T-helper 2 cell treated with Interferon-gamma antibody and Interleukin-4, amounts not matched to agents 5 μg/mL and 100 μg/mL, for 36 hours (primary cell): ENCODE results near the gene GRK5.
"Not testable (repeated sequence)": the region's sequence is repeated elsewhere in the genome, so short reads cannot be mapped to it uniquely, and the experiment has no call there.

Experiments used
- DNase-seq: peaks from one replicate; pipeline ENCODE4 v3.0.0; 2021; ENCODE audit warnings: low spot score
- H3K27ac Mint-ChIP-seq: one replicate; pipeline ENCODE4 v1.8.0; 2021; ENCODE audit warnings: mild to moderate bottlenecking, mixed read lengths
- H3K27me3 Mint-ChIP-seq: one replicate; pipeline ENCODE4 v1.8.0; 2021; ENCODE audit warnings: low read depth, mixed read lengths
- H3K36me3 Mint-ChIP-seq: one replicate; pipeline ENCODE4 v1.8.0; 2021; ENCODE audit warnings: low read depth, mixed read lengths
- H3K4me1 Mint-ChIP-seq: one replicate; pipeline ENCODE4 v1.8.0; 2021; ENCODE audit warnings: low read depth, mixed read lengths
- H3K4me3 Mint-ChIP-seq: one replicate; pipeline ENCODE4 v1.8.0; 2022; ENCODE audit warnings: mild to moderate bottlenecking, moderate library complexity, mixed read lengths
- H3K9me3 Mint-ChIP-seq: one replicate; pipeline ENCODE4 v1.8.0; 2021; ENCODE audit warnings: mixed read lengths

The GRK5 gene

DNA sequence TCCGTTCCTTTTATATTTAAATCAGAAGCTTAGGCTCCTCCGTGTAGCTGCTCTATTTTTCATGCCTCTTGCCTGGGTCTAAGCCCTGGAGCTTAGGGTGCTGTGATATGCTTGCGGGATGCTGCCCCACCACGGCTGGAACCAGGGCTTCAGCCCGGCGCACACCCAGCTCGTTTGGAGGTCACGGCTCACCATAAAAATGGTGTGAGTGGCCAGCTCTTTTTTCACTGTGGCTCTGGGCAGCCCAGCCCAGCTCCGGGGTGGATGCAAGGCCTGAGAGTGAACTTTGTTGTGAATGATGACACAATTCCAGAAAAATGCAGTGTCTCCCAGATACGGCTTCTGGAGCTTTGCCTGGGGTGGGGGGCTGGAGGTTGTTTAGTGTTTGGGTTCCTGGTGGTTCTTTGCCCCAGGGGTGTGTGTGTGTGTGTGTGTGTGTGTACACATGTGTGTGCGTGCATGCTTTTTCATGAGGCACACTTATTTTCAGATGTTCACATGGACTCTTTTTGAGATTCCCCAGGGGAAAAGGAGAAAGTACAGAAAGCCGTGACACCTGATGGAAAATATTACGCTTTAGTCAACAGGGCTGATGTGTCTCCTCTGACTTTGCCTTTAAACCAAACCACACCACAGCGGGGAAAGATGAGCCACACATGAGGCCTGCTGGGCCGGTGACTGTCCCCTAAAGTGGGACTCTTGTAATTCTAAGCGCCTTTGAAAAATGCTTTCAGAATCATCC, 46.2 kb downstream of the GRK5 start:
- Mint-ChIP-seq H3K36me3 (peaks cover 10% of the 10 kb centered on the region), H3K27me3 (no peaks in the 10 kb centered on the region), H3K27ac (peak overlapping the region; percentile 35), H3K4me1 (peaks cover 23% of the 10 kb centered on the region), H3K9me3 (no peaks in the 10 kb centered on the region), H3K4me3 (no peak overlapping the region)
- DNase-seq: peak; percentile 69

DNA sequence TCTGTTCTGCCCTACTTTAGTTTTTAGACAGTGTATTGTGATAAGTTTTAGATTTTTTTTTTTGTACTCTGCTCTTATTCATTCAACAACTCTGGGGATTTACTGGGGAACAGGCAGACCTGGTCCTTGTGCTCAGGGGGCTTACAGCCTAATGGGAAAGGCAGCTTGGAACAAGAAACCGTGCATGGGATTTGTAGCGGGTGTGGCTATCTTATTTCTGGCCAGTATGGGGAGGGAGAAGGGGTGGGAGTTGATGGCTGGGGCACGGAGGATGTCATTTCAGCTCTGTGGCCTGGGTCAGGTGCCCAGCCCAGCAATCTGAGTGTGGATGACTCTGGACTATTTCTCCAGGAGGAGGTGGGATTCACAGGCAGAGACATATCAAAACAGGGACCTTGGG, 47.0 kb downstream of the GRK5 start:
- Mint-ChIP-seq H3K4me1 (peaks cover 23% of the 10 kb centered on the region), H3K27ac (no peak overlapping the region), H3K4me3 (no peak overlapping the region), H3K9me3 (no peaks in the 10 kb centered on the region), H3K27me3 (no peaks in the 10 kb centered on the region), H3K36me3 (peaks cover 10% of the 10 kb centered on the region)
- no peak for DNase-seq

DNA sequence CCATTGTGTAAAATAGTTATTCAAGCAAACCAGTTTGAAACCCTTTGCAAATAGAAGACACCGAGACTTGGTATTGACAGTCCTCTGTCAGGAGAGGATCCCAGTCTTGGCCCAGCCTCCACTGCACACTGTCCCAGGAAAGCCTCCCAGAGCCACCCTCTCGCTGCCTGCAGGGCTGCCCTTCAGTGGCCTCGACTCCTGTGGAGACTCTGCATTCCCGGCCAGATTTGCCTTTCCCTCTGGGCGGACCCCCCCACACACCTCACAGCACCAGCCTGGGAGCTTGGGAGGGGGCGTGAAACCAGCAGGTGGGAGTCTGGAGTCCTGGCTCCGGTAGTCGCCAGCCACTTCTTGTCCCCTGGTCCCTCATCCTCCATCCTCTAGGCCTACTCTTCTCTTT, 48.7 kb downstream of the GRK5 start:
- Mint-ChIP-seq H3K4me3 (no peak overlapping the region), H3K4me1 (peaks cover 14% of the 10 kb centered on the region), H3K36me3 (peaks cover 3% of the 10 kb centered on the region), H3K9me3 (no peaks in the 10 kb centered on the region), H3K27me3 (no peaks in the 10 kb centered on the region), H3K27ac (no peak overlapping the region)
- no peak for DNase-seq

DNA sequence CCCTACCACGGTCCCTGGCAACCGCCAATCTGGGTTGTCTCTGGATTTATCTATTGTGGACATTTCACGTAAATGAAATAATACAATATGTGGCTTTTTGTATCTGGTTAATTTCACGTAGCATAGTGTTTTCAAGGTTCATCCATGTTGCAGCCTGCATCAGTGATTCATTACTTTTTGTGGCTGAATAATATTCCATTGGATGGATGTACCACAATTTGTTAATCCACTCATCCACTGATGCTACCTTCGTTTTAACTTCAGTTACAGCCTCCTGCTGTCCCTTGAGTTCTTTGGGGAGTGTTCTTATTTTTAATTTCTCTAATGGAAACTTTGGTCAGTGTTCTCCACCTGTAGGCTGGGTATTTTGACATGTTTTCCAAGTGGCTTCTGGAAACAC, 49.5 kb downstream of the GRK5 start:
- peak overlapping the region; percentile 55 for H3K27ac Mint-ChIP-seq

DNA sequence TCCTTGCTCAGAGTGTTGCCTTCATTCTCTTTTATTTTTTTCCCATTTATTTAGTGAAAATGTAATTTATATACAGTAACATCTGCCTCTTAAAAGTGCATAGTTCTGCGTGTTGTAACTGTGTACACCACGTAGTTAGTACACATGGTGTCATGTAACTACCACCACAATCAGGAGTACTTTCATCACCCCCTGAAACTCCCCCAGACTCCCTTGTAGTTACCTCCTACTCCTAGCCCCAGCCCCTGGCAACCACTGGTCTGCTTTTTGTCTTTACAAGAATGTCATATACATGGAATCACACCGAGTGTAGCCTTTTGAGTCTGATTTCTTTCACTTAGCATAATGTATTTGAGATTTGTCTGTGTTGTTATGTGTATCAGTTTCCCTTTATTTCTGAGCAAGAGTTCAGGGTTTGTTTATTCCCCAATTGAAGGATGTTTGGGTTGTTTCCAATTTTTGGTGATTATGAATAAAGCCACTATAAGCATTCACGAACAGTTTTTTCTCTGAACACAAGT, 50.6 kb downstream of the GRK5 start:
- peaks cover 7% of the 10 kb centered on the region for H3K36me3 Mint-ChIP-seq
- no peak overlapping the region for H3K4me3 Mint-ChIP-seq
- DNase-seq: no peak
- no peaks in the 10 kb centered on the region for H3K27me3 Mint-ChIP-seq
- no peaks in the 10 kb centered on the region for H3K9me3 Mint-ChIP-seq
- peak overlapping the region; percentile 5 for H3K27ac Mint-ChIP-seq
- H3K4me1 Mint-ChIP-seq: peaks cover 13% of the 10 kb centered on the region

More for the DNA sequence above, 49.5 kb downstream of the GRK5 start:
- H3K27me3 Mint-ChIP-seq: no peaks in the 10 kb centered on the region
- DNase-seq: no peak
- H3K36me3 Mint-ChIP-seq: peaks cover 5% of the 10 kb centered on the region
- peaks cover 13% of the 10 kb centered on the region for H3K4me1 Mint-ChIP-seq
- H3K4me3 Mint-ChIP-seq: no peak overlapping the region
- H3K9me3 Mint-ChIP-seq: no peaks in the 10 kb centered on the region

DNA sequence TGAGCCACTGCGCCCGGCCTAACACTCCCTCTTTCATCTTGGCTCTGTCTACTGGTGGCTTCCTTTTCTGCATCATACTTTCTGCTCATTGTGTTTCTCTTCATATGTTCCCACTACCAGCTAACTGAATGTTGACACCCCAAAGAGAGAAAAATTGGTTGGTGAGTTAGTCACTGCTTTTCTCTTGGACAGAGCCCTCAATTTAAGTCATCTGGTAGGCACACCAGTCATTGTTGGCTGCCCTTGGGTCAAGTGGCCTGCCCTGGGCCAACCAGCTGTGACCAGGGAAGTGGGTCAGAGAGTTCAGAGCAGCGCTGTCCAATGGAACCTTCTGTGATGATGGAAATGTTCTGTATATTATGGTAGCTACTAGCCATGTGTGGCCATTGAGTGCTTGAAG, 52.0 kb downstream of the GRK5 start:
- Mint-ChIP-seq H3K27me3 (no peaks in the 10 kb centered on the region), H3K36me3 (peaks cover 7% of the 10 kb centered on the region), H3K27ac (no peak overlapping the region), H3K9me3 (no peaks in the 10 kb centered on the region), H3K4me3 (no peak overlapping the region), H3K4me1 (peaks cover 13% of the 10 kb centered on the region)
- DNase-seq: no peak

DNA sequence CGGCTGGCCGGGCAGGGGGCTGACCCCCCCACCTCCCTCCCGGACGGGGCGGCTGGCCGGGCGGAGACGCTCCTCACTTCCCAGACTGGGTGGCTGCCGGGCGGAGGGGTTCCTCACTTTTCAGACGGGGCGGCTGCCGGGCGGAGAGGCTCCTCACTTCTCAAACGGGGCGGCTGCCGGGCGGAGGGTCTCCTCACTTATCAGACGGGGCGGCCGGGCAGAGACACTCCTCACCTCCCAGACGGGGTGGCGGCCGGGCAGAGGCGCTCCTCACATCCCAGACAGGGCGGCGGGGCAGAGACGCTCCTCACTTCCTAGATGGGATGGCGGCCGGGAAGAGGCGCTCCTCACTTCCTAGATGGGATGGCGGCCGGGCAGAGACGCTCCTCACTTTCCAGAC, 53.6 kb downstream of the GRK5 start:
- H3K4me3 Mint-ChIP-seq, DNase-seq, H3K27me3 Mint-ChIP-seq, H3K27ac Mint-ChIP-seq, H3K9me3 Mint-ChIP-seq: not testable (repeated sequence)
- peaks cover 17% of the 10 kb centered on the region for H3K36me3 Mint-ChIP-seq
- peaks cover 14% of the 10 kb centered on the region for H3K4me1 Mint-ChIP-seq

DNA sequence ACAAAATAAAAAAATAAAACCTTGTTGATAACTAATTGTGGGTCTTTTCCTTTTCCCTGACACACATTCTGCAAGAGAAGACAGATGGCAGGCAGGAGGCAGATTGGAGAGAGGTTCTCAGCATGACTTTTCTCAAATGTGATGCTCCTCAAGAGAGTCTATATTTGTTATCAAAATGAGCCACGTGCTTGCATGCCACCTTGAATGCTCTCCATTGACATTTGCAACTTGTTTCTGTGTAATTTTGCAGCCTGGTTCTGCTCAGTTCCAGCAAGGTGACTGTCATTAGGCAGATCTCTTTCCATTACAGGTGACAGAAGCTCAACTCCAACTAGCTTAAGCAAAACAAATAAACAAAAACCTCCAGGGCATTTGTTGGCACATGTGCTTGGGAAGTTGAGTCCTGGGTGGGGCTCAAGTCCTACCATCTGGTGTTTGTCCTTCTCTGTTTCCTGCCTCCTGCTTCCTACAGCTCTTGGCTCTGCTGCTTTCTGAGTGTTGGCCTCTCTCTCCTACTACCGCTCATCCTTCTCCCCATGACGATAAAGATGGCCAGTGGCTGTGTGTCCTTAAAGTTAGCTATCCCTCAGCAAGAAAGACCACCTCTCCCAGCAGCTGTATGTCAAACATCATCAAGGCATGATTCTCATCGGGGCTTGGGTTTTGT, 56.7 kb downstream of the GRK5 start:
- Mint-ChIP-seq H3K36me3 (peaks cover 14% of the 10 kb centered on the region), H3K27ac (no peak overlapping the region), H3K27me3 (no peaks in the 10 kb centered on the region), H3K4me1 (peaks cover 26% of the 10 kb centered on the region), H3K9me3 (no peaks in the 10 kb centered on the region), H3K4me3 (no peak overlapping the region)
- no peak for DNase-seq

DNA sequence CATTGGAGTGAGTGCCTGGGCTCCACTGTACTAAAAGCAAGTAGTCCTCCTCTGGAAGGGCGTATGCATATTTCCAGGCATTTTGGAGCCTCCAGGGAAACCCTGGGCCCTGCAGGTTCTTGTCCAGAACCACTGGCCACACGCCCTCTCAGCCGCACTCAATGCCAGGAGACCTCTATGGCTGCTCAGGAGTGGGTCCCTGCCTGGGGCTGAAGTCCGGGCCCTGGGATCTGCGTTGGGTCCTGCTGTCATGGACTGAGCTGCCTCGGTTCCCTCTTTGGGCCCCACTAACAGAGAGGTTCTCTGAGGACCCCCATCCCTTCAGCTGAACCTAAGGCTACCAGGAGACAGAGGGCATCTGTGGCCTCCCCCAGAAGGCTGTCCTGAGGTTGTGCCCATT, 58.3 kb downstream of the GRK5 start:
- H3K36me3 Mint-ChIP-seq: peaks cover 17% of the 10 kb centered on the region
- no peak overlapping the region for H3K4me3 Mint-ChIP-seq
- no peaks in the 10 kb centered on the region for H3K27me3 Mint-ChIP-seq
- H3K27ac Mint-ChIP-seq: no peak overlapping the region
- H3K4me1 Mint-ChIP-seq: peaks cover 41% of the 10 kb centered on the region
- no peaks in the 10 kb centered on the region for H3K9me3 Mint-ChIP-seq
- no peak for DNase-seq

DNA sequence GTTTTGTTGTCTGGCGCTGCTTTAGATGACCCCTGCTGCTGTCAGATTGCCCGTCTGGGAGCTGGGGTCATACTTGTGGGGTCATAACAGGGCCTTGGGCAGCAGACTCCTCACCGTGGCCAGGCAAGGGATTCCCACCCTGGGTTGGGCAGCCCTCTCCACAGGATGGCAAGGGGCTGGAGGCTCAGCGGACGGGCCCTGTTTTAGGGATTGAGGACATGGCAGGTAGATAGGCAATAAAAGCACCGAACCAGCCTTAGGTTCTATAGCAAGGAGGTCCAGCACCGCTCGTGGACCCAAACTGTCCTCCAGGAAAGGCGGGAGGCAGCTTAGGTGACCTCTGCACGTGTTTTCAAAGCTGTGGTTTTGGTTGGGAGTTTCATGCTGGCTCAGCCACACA, 60.0 kb downstream of the GRK5 start:
- no peaks in the 10 kb centered on the region for H3K9me3 Mint-ChIP-seq
- peaks cover 18% of the 10 kb centered on the region for H3K36me3 Mint-ChIP-seq
- H3K27ac Mint-ChIP-seq: peak overlapping the region; percentile 98
- no peak overlapping the region for H3K4me3 Mint-ChIP-seq
- H3K27me3 Mint-ChIP-seq: no peaks in the 10 kb centered on the region
- H3K4me1 Mint-ChIP-seq: peaks cover 55% of the 10 kb centered on the region
- no peak for DNase-seq

DNA sequence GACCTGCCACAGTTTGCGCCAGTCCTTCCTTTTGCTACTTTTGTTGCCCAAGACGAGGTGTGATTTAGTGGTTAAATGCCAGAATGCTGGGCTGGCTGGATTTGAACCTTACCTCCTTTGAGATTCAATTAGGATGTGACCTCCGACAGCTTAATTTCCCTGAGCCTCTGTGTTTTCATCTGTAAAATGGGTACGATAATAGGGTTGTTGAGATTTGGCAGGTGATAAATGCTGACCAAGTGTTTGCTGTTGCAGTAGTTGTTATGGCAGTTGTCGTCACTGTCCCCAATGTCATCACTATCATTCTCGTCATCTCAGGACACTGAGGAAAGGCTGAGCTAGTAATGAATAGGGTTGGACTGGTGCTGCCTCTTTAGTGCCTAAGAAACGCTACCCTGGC, 61.1 kb downstream of the GRK5 start:
- Mint-ChIP-seq H3K27me3 (no peaks in the 10 kb centered on the region), H3K27ac (peak overlapping the region; percentile 98), H3K4me3 (peak overlapping the region; percentile 54), H3K36me3 (peaks cover 18% of the 10 kb centered on the region), H3K9me3 (no peaks in the 10 kb centered on the region), H3K4me1 (peaks cover 58% of the 10 kb centered on the region)
- no peak for DNase-seq

DNA sequence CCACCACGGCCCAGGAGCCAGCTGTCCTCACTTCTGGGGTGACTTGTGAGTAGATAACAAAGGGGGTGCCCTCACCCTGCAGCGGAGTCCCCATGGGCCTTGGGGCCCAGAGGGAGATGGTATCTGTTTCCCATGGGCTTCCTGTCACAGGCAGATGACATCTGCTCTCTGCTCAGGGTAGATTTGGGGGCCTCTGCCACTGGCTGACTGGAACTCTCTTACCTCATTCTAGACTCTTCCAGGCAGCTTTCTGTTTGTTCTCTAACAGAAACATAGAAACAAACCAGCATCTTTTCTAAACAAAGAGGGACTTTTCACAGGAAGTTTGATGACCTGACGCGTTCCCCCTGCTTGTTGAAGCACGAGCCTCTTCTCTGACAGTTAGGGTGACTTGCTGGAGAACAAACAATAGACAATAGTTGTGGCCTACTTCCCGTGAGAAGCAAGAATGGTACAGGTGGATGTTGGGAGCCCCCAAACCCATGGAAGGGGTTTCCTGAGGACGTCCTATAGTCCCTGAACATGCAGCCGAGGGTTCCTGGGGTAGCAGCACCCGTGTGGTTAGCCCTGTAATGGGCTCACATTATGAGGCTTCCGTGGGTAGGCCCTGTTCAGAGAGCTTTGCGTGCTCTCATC, 61.6 kb downstream of the GRK5 start:
- DNase-seq: peak; percentile 80
- H3K4me1 Mint-ChIP-seq: peaks cover 59% of the 10 kb centered on the region
- no peaks in the 10 kb centered on the region for H3K27me3 Mint-ChIP-seq
- H3K36me3 Mint-ChIP-seq: peaks cover 18% of the 10 kb centered on the region
- H3K4me3 Mint-ChIP-seq: peak overlapping the region; percentile 54
- no peaks in the 10 kb centered on the region for H3K9me3 Mint-ChIP-seq
- H3K27ac Mint-ChIP-seq: peak overlapping the region; percentile 98

DNA sequence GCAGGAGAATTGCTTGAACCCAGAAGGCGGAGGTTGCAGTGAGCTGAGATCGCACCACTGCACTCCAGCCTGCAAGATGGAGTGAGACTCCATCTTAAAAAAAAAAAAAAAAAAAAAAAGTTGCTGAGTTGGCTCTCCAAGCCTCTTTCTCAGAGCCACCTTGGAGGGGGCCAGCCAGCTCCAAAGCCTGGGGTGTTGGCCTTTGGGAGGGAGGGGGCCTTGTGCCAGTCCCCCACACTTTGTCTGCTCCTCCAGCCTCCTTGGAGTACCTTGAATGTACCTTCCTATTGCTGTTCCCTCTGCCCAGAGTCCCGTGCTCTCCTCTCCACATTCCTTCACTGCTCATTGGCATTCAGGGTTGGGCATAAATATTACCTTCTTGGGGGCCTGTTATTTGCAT, 62.4 kb downstream of the GRK5 start:
- no peak for DNase-seq
- Mint-ChIP-seq H3K4me1 (peaks cover 59% of the 10 kb centered on the region), H3K27me3 (no peaks in the 10 kb centered on the region), H3K27ac (peak overlapping the region; percentile 98), H3K9me3 (no peaks in the 10 kb centered on the region), H3K4me3 (peak overlapping the region; percentile 74), H3K36me3 (peaks cover 18% of the 10 kb centered on the region)

DNA sequence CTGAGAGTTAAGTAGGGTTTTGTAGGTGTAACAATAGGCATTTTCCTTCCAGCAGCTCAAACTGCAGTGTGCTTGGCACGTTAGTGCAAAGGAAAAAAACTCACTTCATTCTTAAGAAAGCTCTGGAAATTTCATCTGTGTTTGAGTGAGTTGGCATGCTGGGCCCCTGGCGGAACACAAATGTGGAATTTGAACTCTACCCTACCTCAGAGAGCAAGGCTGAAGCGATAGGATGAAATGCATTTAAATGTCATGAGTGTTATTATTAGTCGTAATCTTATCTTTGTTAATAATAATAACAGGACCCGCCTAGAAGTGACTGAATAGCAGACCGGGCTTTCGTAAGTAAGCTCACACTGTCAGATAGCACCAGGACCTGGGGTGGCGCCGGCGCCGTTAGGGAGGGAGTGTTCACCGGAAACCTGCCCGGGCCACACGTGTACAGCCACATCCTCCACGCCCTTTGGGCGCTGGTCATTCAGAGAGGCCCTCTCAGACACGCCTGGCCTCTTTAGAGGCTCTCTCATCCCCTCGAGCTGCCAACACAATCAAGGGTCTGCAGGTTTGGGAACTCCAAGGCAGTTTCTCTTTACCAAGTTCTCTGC, 63.5 kb downstream of the GRK5 start:
- DNase-seq: no peak
- no peaks in the 10 kb centered on the region for H3K27me3 Mint-ChIP-seq
- peaks cover 9% of the 10 kb centered on the region for H3K36me3 Mint-ChIP-seq
- H3K9me3 Mint-ChIP-seq: no peaks in the 10 kb centered on the region
- peak overlapping the region; percentile 67 for H3K4me3 Mint-ChIP-seq
- H3K27ac Mint-ChIP-seq: peak overlapping the region; percentile 98
- peaks cover 66% of the 10 kb centered on the region for H3K4me1 Mint-ChIP-seq
